Ovary (tissue), 3 donors: ENCODE results near the gene TMEM37.

Experiments
- EP300 ChIP-seq: sonication (generic); formaldehyde crosslinking; IDR thresholded peaks from one replicate; pipeline ENCODE4 v1.6.1; 2017; ENCODE audit warnings: antibody characterized with exemption
- TF ChIP-seq, protein P1 (sequence below), 3 donors: fragments of 450-650 bp in 2 of 3; fragments of 200-600 bp in 1 of 3; IDR thresholded peaks; one replicate each; pipeline versions ENCODE4 v1.5.1 to v1.8.0; 2016 to 2022; ENCODE audit warnings: antibody characterized with exemption in 3 of 3, mild to moderate bottlenecking in 1 of 3
- donor health status: DM: no; HTN: no; CAD: no.

GRCh38 chr2:119424284-119425118 is 7.2 kb upstream of the TMEM37 start:
- TF ChIP-seq, protein P1, sequence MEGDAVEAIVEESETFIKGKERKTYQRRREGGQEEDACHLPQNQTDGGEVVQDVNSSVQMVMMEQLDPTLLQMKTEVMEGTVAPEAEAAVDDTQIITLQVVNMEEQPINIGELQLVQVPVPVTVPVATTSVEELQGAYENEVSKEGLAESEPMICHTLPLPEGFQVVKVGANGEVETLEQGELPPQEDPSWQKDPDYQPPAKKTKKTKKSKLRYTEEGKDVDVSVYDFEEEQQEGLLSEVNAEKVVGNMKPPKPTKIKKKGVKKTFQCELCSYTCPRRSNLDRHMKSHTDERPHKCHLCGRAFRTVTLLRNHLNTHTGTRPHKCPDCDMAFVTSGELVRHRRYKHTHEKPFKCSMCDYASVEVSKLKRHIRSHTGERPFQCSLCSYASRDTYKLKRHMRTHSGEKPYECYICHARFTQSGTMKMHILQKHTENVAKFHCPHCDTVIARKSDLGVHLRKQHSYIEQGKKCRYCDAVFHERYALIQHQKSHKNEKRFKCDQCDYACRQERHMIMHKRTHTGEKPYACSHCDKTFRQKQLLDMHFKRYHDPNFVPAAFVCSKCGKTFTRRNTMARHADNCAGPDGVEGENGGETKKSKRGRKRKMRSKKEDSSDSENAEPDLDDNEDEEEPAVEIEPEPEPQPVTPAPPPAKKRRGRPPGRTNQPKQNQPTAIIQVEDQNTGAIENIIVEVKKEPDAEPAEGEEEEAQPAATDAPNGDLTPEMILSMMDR (IDR thresholded peaks at IDR 0.05): no peak
- TF ChIP-seq EP300: no peak
